Activated CD4-positive, alpha-beta T cell treated with anti-CD3 and anti-CD28 coated beads for 24 hours (primary cell): ENCODE data around the gene GLT8D2.

Experiments
- DNase-seq, 2 donors: peaks; one replicate each; pipeline ENCODE4 v3.0.0-alpha.2; 2020; ENCODE audit warnings: low read depth in 2 of 2

The GLT8D2 gene

GRCh38 chr12:104049903-104050356 lies at the start of gene GLT8D2:
Gene GLT8D2 (minus strand): TSS chr12:104050187. CDS start chr12:104019648, 30,539 bp downstream.
- no peak for DNase-seq

GRCh38 chr12:104097954-104098353 lies 48.0 kb upstream of the GLT8D2 start:
- no peak for DNase-seq

DNA sequence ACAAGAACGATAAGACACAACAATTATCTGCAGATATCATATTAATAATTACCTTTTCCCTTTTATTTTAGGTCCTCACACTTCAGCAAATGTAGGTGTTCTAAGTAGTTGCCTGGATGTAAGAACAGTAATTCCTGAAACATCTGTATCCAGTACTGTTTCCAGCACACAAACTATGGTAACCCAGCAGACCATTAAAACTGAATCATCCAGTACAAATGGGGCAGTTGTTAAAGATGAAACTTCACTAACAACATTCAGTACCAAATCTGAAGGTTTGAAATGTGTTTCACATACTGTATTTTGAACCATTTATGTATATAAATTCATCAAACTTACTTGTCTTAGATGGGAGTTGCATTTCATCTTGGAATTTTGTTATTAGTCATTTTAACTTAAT lies 45.3 kb upstream of the GLT8D2 start:
- no peak for DNase-seq

DNA sequence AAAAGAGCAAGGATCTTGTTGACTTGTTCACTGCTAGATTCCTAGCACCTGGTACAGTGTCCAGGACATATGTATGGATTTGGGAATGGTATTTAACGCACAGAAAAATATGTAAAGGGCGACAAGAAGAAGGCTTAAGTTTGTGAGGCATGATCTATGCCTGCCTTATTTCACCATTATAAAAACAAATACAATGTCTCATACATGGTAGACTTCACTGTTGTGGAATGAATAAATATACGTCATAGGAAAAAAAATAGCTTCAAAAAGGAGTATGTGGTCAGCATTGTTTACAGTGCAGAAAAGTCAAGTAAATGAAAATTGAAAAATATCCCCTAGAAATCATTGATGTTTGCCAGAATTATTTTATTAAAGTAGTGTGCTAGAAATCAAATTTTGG lies 44.3 kb upstream of the GLT8D2 start:
- no peak for DNase-seq

DNA sequence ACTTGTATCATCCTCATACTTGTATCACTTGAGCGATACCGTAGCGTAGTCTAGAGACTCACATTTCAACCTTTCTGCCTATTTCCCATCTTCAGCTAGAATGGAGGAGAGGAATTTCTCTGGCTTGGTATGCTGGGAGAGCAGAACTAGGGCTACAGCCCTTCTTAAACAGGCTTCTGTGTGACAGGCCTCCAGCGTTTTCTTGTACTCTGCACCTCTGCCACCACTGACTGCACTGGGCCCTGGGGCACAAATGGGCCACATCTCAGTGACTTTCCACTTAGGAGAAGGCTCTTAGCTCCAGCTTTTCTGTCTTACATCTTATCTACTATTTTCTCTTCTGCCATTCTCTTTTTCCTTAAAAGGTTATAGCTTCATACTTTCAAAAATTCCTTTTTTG lies 41.1 kb upstream of the GLT8D2 start:
- DNase-seq: no peak

- no peak for DNase-seq
These were observed 40.7 kb upstream of the GLT8D2 start for GRCh38 chr12:104090685-104091084.

GRCh38 chr12:104083769-104084475 lies 33.9 kb upstream of the GLT8D2 start:
- DNase-seq: peak; percentile 8 to 16

- no peak for DNase-seq
These were observed 30.8 kb upstream of the GLT8D2 start for GRCh38 chr12:104080764-104081163.

DNA sequence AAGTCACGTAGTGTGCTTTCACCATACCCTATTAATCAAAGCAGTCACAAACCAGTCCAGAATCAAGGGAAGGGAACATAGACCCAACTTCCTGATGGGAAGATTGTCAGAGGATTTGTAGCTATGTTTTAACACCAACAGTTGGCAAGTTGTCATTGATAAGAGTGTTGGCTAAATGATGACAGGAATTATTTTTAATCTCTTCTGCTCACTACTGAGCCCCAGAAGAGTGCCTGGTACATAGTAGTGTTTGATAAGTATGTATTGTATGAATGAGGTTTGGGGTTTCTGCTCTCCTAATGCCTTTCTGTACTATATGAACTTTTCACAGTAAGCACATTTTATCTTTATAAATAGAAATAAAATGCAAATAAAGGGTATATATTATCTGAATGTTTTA lies 29.0 kb upstream of the GLT8D2 start:
- no peak for DNase-seq

DNA sequence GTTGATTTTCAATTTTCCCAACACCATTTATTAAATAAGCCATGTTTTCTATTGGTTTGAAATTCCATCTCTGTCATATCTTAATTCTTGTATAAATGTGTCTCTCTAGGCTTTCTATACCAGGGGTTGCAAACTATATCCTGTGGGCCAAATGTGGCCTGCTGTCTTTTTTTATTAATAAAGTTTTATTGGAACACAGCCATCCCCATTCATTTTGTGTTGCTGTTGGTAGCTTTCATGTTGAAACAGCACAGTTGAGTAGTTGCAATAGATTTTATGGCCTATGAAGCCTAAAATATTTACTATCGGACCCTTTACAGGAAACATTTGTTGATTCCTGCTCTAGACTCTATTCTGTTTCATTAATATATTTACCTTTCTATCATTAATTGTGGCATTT lies 23.7 kb upstream of the GLT8D2 start:
- DNase-seq: no peak

GRCh38 chr12:104072099-104072498 lies 22.1 kb upstream of the GLT8D2 start:
- DNase-seq: no peak

GRCh38 chr12:104064842-104065427 lies 14.9 kb upstream of the GLT8D2 start:
- DNase-seq: no peak

DNA sequence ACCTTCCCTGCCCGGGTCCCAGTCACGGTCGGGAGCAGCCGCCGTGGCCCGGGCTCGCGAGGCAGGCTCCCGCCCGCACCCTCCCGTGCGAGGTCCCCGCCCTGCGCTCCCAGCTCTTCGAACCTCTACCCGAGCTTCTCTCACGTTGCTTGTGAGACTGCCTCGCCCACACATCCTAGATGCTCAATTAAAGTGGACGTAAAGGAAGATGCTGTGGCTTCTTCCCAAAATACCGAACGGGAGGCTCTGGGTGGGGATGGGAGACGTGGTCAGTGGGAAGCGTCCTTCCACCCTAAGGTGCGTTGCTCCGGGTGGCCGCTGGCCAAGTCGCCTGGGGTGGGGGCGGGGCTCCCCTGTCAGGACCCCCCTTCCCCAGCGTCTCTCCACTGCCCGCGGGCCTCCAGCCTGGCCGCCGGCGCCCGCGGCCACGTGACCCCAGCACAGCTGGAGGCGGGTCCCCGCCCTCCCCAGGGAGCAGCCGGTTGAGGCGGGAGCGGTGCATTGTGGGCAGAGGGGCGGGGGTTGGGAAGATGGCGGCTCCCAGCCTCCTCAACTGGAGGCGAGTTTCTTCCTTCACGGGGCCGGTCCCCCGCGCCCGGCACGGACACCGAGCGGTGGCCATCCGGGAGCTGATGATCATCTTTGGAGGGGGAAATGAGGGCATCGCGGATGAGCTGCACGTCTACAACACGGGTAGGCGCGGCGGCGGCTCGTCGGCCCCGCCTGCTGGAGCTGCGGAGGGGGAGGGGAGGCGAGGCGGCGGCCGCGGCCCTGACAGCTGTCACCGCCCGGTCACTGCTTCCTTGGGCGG lies 14.2 kb upstream of the GLT8D2 start, which contains the start of gene HCFC2:
Gene HCFC2 (plus strand): TSS at position 501 of the 811 bp plus-strand sequence. CDS start 30 bp downstream, at position 531.
- peak; percentile 82 to 89 for DNase-seq

DNA sequence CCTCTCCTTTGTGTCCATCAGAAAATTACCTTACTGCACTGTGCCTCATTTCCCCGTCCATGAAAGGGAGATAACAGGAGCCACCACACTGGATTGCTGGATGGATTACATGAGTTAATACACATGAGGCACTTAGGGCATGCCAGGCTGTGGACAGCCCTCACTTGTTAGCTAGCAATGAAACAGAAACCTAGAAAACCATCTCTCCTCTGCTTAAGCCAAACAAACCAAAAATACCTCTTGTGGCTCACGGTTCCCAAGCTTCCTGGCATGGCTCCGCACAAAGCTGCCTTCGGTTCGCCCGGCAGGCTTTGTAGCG lies 13.7 kb upstream of the GLT8D2 start:
- DNase-seq: no peak

DNA sequence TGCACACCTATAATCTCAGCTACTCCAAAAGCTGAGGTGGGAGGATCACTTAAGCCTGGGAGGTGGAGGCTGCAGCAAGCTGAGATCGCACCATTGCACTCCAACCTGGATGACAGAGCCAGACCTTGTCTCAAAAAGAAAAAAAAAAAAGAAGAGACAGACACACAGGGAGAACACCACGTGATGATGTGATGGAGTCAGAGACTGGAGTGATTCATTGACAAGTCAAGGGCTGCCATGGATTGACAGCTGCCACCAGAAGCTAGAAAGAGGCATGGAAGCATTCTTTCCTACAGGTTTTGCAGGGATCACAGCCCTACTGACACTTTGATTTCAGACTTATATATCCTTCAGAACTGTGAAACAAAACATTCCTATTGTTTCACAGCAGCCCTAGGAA lies 10.8 kb upstream of the GLT8D2 start:
- DNase-seq: no peak

DNA sequence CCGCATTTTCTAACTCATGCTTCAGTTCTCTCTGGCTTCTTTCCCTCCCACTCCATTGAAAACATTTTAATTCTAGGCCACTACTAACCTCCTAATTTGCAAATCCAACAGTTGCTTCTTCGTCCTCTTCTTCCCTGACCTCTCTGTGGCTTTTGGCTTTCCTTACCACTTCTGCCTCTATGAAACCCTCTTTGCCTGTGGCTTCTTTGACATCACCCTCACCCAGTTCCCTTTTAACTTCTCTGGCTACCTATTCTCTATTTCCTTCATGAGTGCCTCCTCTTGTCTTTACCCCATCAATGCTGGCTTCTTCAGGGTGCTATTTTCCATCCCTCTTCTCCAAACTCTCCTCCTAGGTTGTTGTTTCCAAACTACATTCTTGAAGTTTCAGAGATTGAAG lies 10.0 kb upstream of the GLT8D2 start:
- no peak for DNase-seq

DNA sequence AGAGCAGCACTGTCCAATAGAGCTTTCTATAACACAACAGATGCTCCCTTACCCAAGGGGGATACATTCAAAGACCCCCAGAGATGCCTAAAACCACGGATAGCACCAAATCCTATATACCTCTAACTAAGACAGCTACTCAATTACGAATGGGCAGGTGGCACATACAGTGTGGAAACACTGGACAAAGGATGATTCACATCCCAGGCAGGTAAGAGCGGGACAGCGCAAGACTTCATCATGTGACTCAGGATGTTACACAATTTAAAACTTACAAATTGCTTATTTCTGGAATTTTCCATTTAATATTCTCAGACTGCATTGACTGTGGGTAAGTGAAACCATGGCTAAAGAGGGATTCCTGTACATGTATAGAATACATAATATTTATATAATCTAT lies 8.8 kb upstream of the GLT8D2 start:
- no peak for DNase-seq

GRCh38 chr12:104057771-104058197 lies 7.8 kb upstream of the GLT8D2 start:
- DNase-seq: no peak

DNA sequence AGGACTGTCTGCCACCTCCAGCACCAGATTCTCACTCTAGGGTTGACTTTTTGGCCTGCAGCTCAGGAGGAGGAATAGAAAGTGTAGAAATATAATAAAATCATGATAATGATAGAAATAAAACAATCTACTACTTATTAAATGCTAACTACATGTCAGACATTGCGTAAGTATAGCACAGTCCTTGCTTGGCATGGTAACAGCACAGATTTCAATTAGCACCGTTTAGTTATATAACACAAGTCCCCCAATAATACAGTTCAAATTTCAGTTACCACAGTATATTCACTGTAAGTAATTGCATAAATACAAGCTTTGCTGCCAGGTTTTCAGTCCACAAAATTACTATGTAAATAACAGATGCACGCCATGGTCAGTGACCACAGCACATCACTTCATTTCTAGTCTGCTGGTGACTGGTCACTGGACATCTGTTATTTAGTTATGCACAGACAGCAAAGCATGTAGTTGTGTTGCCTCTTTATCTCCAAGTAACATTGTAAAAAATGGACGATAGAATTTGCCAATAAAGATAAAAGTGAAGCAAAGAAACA lies 6.5 kb upstream of the GLT8D2 start:
- no peak for DNase-seq

GRCh38 chr12:104055686-104056388 lies 5.8 kb upstream of the GLT8D2 start:
- DNase-seq: no peak

DNA sequence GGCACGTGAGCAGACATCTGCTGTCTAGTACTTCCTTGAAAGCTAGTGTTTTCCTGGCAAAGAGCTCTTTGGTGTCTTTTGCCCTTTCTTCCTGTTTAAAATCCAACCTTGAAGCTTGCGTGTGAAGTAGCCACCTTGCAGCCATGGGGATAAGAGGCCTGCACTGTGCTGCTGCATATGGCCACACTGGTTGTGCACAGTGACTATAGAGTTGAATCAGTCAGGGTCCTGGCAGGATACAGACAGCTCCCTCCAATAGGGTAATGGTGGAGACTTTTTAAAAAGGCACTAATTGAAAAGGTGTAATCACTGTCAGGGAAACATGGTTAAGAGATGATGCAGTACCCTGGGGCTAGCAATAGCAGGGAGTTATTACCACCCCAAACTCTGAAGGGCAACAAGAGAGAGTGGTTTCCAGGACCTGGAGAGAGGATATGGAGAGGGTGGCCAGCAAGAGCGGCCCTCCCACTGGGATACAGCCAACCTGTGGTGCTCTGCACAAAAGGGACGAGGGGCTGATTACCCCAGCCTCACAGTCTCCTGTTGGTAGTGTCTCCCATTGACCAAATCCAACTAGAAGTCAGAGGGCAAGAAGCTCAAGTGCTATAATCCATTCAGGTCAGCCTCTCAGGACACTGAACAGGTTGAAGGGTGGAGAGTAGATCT lies 4.8 kb upstream of the GLT8D2 start:
- no peak for DNase-seq
